Caco-2 (cell line): ENCODE data around the gene MED13L. TPM values are rescaled to one million over a fixed set of nuclear protein-coding genes. Genes with fewer than 3 reads are reported as not detected.

ENCODE experiments used
- BruUV-seq: library from RNA; stranded (reverse); fragments of 400-500 nt; replicated peaks from 2 replicates; lab custom pipeline; 2021; lab: Mats Ljungman, UMichigan
- CTCF ChIA-PET: fragments of 300-600 bp; sonication (Branson Sonifier 250); formaldehyde crosslinking; loops from one replicate; lab custom pipeline; 2022; ENCODE audit warnings: antibody characterized with exemption; lab: Charles Lee
- POLR2A ChIA-PET: fragments of 300-600 bp; sonication (Branson Sonifier 250); formaldehyde crosslinking; loops from one replicate; lab custom pipeline; 2022; ENCODE audit warnings: antibody characterized with exemption; lab: Charles Lee
- DNase-seq, 2 experiments: peaks; one replicate each; pipeline versions ENCODE4 v3.0.0 to v3.0.0-alpha.2; 2020 to 2022
- H3K27me3 ChIP-seq: replicated peaks from 2 replicates; pipeline ENCODE4 v1.6.0; 2011; ENCODE audit warnings: low read length; ENCODE audit not compliant: control insufficient read depth, insufficient read depth
- H3K36me3 ChIP-seq: 2 replicates; pipeline ENCODE4 v1.5.1; 2011; ENCODE audit warnings: low read length; ENCODE audit not compliant: control insufficient read depth, insufficient read depth
- H3K4me1 ChIP-seq: fragments of 250-450 bp; sonication (Bioruptor Pico); 2 replicates; pipeline ENCODE4 v1.5.1; 2020; ENCODE audit warnings: mild to moderate bottlenecking
- H3K4me3 ChIP-seq: 2 replicates; pipeline ENCODE4 v1.5.1; 2011; ENCODE audit warnings: low read depth, mild to moderate bottlenecking, control low read depth, low read length
- H3K9me3 ChIP-seq: fragments of 250-450 bp; sonication (Bioruptor Pico); 2 replicates; pipeline ENCODE4 v1.5.1; 2020; ENCODE audit warnings: mild to moderate bottlenecking, moderate library complexity
- H3K27ac Mint-ChIP-seq: one replicate; pipeline ENCODE4 v1.8.0; 2022; ENCODE audit warnings: mixed read lengths; ENCODE audit not compliant: unreplicated experiment
- H3K27me3 Mint-ChIP-seq: one replicate; pipeline ENCODE4 v1.8.0; 2022; ENCODE audit warnings: mixed read lengths; ENCODE audit not compliant: insufficient read depth, unreplicated experiment
- H3K36me3 Mint-ChIP-seq: one replicate; pipeline ENCODE4 v1.8.0; 2022; ENCODE audit warnings: mild to moderate bottlenecking, mixed read lengths; ENCODE audit not compliant: insufficient read depth, unreplicated experiment
- H3K4me1 Mint-ChIP-seq: one replicate; pipeline ENCODE4 v1.8.0; 2022; ENCODE audit warnings: low read depth, mixed read lengths; ENCODE audit not compliant: unreplicated experiment
- H3K4me3 Mint-ChIP-seq: one replicate; pipeline ENCODE4 v1.8.0; 2022; ENCODE audit warnings: mild to moderate bottlenecking, moderate library complexity, mixed read lengths; ENCODE audit not compliant: unreplicated experiment
- H3K9me3 Mint-ChIP-seq: one replicate; pipeline ENCODE4 v1.8.0; 2022; ENCODE audit warnings: mixed read lengths; ENCODE audit not compliant: unreplicated experiment
- intact Hi-C: fragments of 100-400 bp; cut with micrococcal nuclease; formaldehyde crosslinking; loops from one replicate; pipeline ENCODE4 v1.10.0; 2022; ENCODE audit not compliant: unreplicated experiment
- total RNA-seq: library from RNA; stranded (reverse); gene quantifications from 2 replicates; pipeline ENCODE4 v1.2.3, GENCODE V29; 2022
- TF ChIP-seq, protein P1 (sequence below), 2 experiments: fragments of 200-600 bp in 1 of 2; IDR thresholded peaks; 1 replicate in 1 of 2; 2 replicates in 1 of 2; pipeline versions ENCODE4 v1.5.1 to v1.8.0; 2011 to 2022; ENCODE audit warnings: antibody characterized with exemption in 1 of 2, control low read depth in 1 of 2, inconsistent platforms in 1 of 2, low read depth in 1 of 2, low read length in 1 of 2, mild to moderate bottlenecking in 1 of 2, moderate library complexity in 1 of 2; ENCODE audit not compliant: insufficient read depth in 1 of 2, severe bottlenecking in 1 of 2, unreplicated experiment in 1 of 2

Gene MED13L
- total RNA-seq, 1 experiment from 2014 or later: 160 TPM

DNA sequence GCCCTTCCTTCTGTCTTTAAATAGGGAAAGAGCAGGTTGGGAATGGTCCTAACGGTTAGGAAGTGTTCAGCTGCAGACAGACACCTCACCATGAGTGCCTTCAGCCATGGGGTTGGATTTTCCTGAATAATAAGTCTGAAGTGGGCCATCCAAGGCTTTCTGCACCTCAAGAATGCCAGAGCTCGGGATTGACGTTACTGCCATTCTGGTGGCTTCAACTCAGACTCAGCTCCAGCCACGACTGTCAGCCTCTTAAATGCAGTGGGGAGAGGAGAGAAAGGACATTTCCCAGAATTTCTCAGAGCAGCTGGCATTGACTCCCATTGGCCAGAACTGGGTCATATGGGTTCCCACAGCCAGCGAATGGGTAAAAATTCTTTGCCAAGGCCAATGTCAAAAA lies 363.4 kb downstream of the MED13L start:
- ChIA-PET POLR2A (interaction anchor here (0.5 kb wide), 1 partner anchor 838 kb away, joined by 3 read pairs; no protein-coding TSS in a partner anchor), CTCF (interaction anchor here (0.6 to 0.7 kb wide), 2 partner anchors 9 to 298 kb away, joined by 3 to 4 read pairs; no protein-coding TSS in a partner anchor)

GRCh38 chr12:115912440-115912839 lies 365.1 kb downstream of the MED13L start:
- H3K27ac Mint-ChIP-seq: no peak overlapping the region
- Histone ChIP-seq H3K9me3 (no peaks in the 10 kb centered on the region), H3K4me1 (no peaks in the 10 kb centered on the region), H3K27me3 (no peaks in the 10 kb centered on the region; the same call in 1 of the 2 replicates), H3K4me3 (no peak overlapping the region), H3K36me3 (no peaks in the 10 kb centered on the region)
- POLR2A ChIA-PET: no interaction called here
- TF ChIP-seq, protein P1, sequence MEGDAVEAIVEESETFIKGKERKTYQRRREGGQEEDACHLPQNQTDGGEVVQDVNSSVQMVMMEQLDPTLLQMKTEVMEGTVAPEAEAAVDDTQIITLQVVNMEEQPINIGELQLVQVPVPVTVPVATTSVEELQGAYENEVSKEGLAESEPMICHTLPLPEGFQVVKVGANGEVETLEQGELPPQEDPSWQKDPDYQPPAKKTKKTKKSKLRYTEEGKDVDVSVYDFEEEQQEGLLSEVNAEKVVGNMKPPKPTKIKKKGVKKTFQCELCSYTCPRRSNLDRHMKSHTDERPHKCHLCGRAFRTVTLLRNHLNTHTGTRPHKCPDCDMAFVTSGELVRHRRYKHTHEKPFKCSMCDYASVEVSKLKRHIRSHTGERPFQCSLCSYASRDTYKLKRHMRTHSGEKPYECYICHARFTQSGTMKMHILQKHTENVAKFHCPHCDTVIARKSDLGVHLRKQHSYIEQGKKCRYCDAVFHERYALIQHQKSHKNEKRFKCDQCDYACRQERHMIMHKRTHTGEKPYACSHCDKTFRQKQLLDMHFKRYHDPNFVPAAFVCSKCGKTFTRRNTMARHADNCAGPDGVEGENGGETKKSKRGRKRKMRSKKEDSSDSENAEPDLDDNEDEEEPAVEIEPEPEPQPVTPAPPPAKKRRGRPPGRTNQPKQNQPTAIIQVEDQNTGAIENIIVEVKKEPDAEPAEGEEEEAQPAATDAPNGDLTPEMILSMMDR (IDR thresholded peaks at IDR 0.05; ENCODE audit: insufficient read depth in 1 of 2, low read depth in 1 of 2, low read length in 1 of 2, severe bottlenecking in 1 of 2, unreplicated experiment in 1 of 2): no peak
- no TSS peak for BruUV-seq
- H3K4me3 Mint-ChIP-seq: no peak overlapping the region
- H3K4me1 Mint-ChIP-seq: no peaks in the 10 kb centered on the region
- H3K36me3 Mint-ChIP-seq: no peaks in the 10 kb centered on the region
- DNase-seq: no peak
- CTCF ChIA-PET: no interaction called here
- H3K9me3 Mint-ChIP-seq: no peaks in the 10 kb centered on the region
- intact Hi-C loops: loop anchor here (10.0 kb wide), 2 partner anchors 158 to 1928 kb away; no protein-coding TSS in a partner anchor
- peaks cover 2% of the 10 kb centered on the region for H3K27me3 Mint-ChIP-seq

More for the DNA sequence above, 363.4 kb downstream of the MED13L start:
- no peak for DNase-seq
- Histone ChIP-seq H3K4me3 (no peak overlapping the region), H3K36me3 (no peaks in the 10 kb centered on the region), H3K27me3 (no peaks in the 10 kb centered on the region; the same call in 1 of the 2 replicates), H3K4me1 (no peaks in the 10 kb centered on the region), H3K9me3 (no peaks in the 10 kb centered on the region)
- H3K36me3 Mint-ChIP-seq: no peaks in the 10 kb centered on the region
- TF ChIP-seq, protein P1 (IDR thresholded peaks at IDR 0.05; ENCODE audit: insufficient read depth in 1 of 2, low read depth in 1 of 2, low read length in 1 of 2, severe bottlenecking in 1 of 2, unreplicated experiment in 1 of 2): no peak
- no peak overlapping the region for H3K27ac Mint-ChIP-seq
- intact Hi-C loops: loop anchor here (10.0 kb wide), 2 partner anchors 159 to 1929 kb away; no protein-coding TSS in a partner anchor
- H3K4me3 Mint-ChIP-seq: no peak overlapping the region
- H3K27me3 Mint-ChIP-seq: peaks cover 2% of the 10 kb centered on the region
- no TSS peak for BruUV-seq
- no peaks in the 10 kb centered on the region for H3K4me1 Mint-ChIP-seq
- H3K9me3 Mint-ChIP-seq: no peaks in the 10 kb centered on the region

GRCh38 chr12:115911360-115911759 lies 366.1 kb downstream of the MED13L start:
- DNase-seq: no peak
- peaks cover 2% of the 10 kb centered on the region for H3K27me3 Mint-ChIP-seq
- H3K4me1 ChIP-seq: no peaks in the 10 kb centered on the region
- no peaks in the 10 kb centered on the region for H3K4me1 Mint-ChIP-seq
- H3K27me3 ChIP-seq: no peaks in the 10 kb centered on the region
- TF ChIP-seq, protein P1 (IDR thresholded peaks at IDR 0.05; ENCODE audit: insufficient read depth in 1 of 2, low read depth in 1 of 2, low read length in 1 of 2, severe bottlenecking in 1 of 2, unreplicated experiment in 1 of 2): no peak
- no peaks in the 10 kb centered on the region for H3K36me3 ChIP-seq
- H3K9me3 ChIP-seq: no peaks in the 10 kb centered on the region
- H3K36me3 Mint-ChIP-seq: no peaks in the 10 kb centered on the region
- POLR2A ChIA-PET: no interaction called here
- H3K9me3 Mint-ChIP-seq: no peaks in the 10 kb centered on the region
- H3K27ac Mint-ChIP-seq: no peak overlapping the region
- intact Hi-C loops: loop anchor here (10.0 kb wide), 2 partner anchors 157 to 1927 kb away; no protein-coding TSS in a partner anchor
- no TSS peak for BruUV-seq
- no peak overlapping the region for H3K4me3 ChIP-seq
- CTCF ChIA-PET: no interaction called here
- H3K4me3 Mint-ChIP-seq: no peak overlapping the region
